HepG2 (cell line): ENCODE measurements around the gene POLR1G. TPM values are rescaled to one million over a fixed set of nuclear protein-coding genes. Genes with fewer than 3 reads are reported as not detected.
A peak's percentile ranks its signal among the peaks of the same experiment; 100 is the strongest.

Source experiments
- ARNT2 ChIP-seq: sonication (generic); formaldehyde crosslinking; IDR thresholded peaks from 2 replicates; pipeline ENCODE4 v1.8.0; 2022; ENCODE audit warnings: mild to moderate bottlenecking, low read depth, missing genetic modification reagents, moderate library complexity
- ATF7-NPFF ChIP-seq: sonication (generic); formaldehyde crosslinking; IDR thresholded peaks from 2 replicates; pipeline ENCODE4 v1.8.1; 2023; ENCODE audit warnings: mild to moderate bottlenecking, low read depth, missing genetic modification reagents, moderate library complexity
- CREBL2 ChIP-seq: sonication (generic); formaldehyde crosslinking; IDR thresholded peaks from 2 replicates; pipeline ENCODE4 v1.8.1; 2023; ENCODE audit warnings: missing genetic modification reagents, mild to moderate bottlenecking, borderline replicate concordance
- FOXK2 ChIP-seq: fragments of 450-650 bp; IDR thresholded peaks from 2 replicates; pipeline ENCODE4 v1.6.1; 2016
- HDAC1 ChIP-seq: sonication (generic); formaldehyde crosslinking; IDR thresholded peaks from 2 replicates; pipeline ENCODE4 v1.5.1; 2020; ENCODE audit warnings: mild to moderate bottlenecking, missing genetic modification reagents
- KDM3A ChIP-seq: IDR thresholded peaks from 2 replicates; pipeline ENCODE4 v1.6.1; 2018; ENCODE audit warnings: low read depth, missing compliant biosample characterization
- NR2F6 ChIP-seq, 2 experiments: IDR thresholded peaks; 2 replicates each; pipeline ENCODE4 v1.6.1; 2016; ENCODE audit warnings: antibody characterized with exemption in 1 of 2, mild to moderate bottlenecking in 1 of 2
- SSRP1 ChIP-seq: IDR thresholded peaks from 2 replicates; pipeline ENCODE4 v1.6.1; 2016; ENCODE audit warnings: control low read depth
- ZFP82 ChIP-seq: sonication (generic); formaldehyde crosslinking; IDR thresholded peaks from 2 replicates; pipeline ENCODE4 v1.5.1; 2020; ENCODE audit warnings: mild to moderate bottlenecking, missing genetic modification reagents, borderline replicate concordance
- ZKSCAN8 ChIP-seq: IDR thresholded peaks from 2 replicates; pipeline ENCODE4 v1.6.1; 2016; ENCODE audit warnings: borderline replicate concordance, missing genetic modification reagents, missing compliant biosample characterization
- ZNF124 ChIP-seq: sonication (generic); formaldehyde crosslinking; IDR thresholded peaks from 2 replicates; pipeline ENCODE4 v1.4.0; 2020; ENCODE audit warnings: missing genetic modification reagents
- ZNF230 ChIP-seq: sonication (generic); formaldehyde crosslinking; IDR thresholded peaks from 2 replicates; pipeline ENCODE4 v1.4.0; 2020; ENCODE audit warnings: mild to moderate bottlenecking, missing genetic modification reagents
- ZNF713 ChIP-seq: sonication (generic); formaldehyde crosslinking; IDR thresholded peaks from 2 replicates; pipeline ENCODE4 v1.4.0; 2020; ENCODE audit warnings: mild to moderate bottlenecking, missing genetic modification reagents
- ZSCAN21 ChIP-seq: sonication (generic); formaldehyde crosslinking; IDR thresholded peaks from 2 replicates; pipeline ENCODE4 v1.8.0; 2022; ENCODE audit warnings: mild to moderate bottlenecking, missing genetic modification reagents, moderate library complexity, borderline replicate concordance
- ZSCAN29 ChIP-seq: sonication (generic); formaldehyde crosslinking; conservative IDR thresholded peaks from 2 replicates; pipeline ENCODE4 v1.4.0; 2020; ENCODE audit warnings: mild to moderate bottlenecking, missing genetic modification reagents
- polyA plus RNA-seq, 8 experiments: library from polyadenylated mRNA; depleted of rRNA in 3 of 8; stranded (reverse) in 7 of 8; unstranded in 1 of 8; fragments of >200 nt; fragmentation: Illumina TruSeq in 4 of 8; extraction: Trizol in 4 of 8; gene quantifications; 2 replicates each; pipeline versions ENCODE4 v1.2.1 to v1.2.3, GENCODE V29; 2011 to 2016; ENCODE audit warnings: low read depth in 4 of 8, missing spikeins in 1 of 8, mixed read lengths in 1 of 8; ENCODE audit not compliant: insufficient read depth in 1 of 8
- total RNA-seq, 5 experiments: library from RNA; depleted of rRNA; stranded (reverse); fragments of >200 nt; fragmentation: Illumina TruSeq; extraction: Trizol; gene quantifications; 2 replicates each; pipeline ENCODE4 v1.2.3, GENCODE V29; 2016; ENCODE audit warnings: low read depth in 1 of 5
- TF ChIP-seq, protein P1 (sequence below): sonication (generic); formaldehyde crosslinking; IDR thresholded peaks from 2 replicates; pipeline ENCODE4 v1.8.1; 2023; ENCODE audit warnings: mild to moderate bottlenecking, missing genetic modification reagents
- TF ChIP-seq, protein P2 (sequence below), 2 experiments: sonication (generic) in 1 of 2; formaldehyde crosslinking in 1 of 2; IDR thresholded peaks; 2 replicates each; pipeline versions ENCODE4 v1.4.0 to v1.6.1; 2018 to 2020; ENCODE audit warnings: missing genetic modification reagents in 2 of 2, borderline replicate concordance in 1 of 2, low read depth in 1 of 2, mild to moderate bottlenecking in 1 of 2, missing biosample characterization in 1 of 2
- TF ChIP-seq, protein P3 (sequence below): sonication (generic); formaldehyde crosslinking; IDR thresholded peaks from 2 replicates; pipeline ENCODE4 v1.4.0; 2020; ENCODE audit warnings: missing genetic modification reagents

Gene POLR1G
- total and polyA plus RNA-seq, 2 of the 13 experiments (the other 11 are each of a cell fraction or from before 2014, with no cell fraction given), result 3.5 to 20.8 TPM

GRCh38 chr19:45423589-45424190 is 17.2 kb downstream of the POLR1G start, which contains the start of gene ERCC1 (continued):
- TF ChIP-seq, protein P1, sequence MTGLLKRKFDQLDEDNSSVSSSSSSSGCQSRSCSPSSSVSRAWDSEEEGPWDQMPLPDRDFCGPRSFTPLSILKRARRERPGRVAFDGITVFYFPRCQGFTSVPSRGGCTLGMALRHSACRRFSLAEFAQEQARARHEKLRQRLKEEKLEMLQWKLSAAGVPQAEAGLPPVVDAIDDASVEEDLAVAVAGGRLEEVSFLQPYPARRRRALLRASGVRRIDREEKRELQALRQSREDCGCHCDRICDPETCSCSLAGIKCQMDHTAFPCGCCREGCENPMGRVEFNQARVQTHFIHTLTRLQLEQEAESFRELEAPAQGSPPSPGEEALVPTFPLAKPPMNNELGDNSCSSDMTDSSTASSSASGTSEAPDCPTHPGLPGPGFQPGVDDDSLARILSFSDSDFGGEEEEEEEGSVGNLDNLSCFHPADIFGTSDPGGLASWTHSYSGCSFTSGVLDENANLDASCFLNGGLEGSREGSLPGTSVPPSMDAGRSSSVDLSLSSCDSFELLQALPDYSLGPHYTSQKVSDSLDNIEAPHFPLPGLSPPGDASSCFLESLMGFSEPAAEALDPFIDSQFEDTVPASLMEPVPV (CRISPR knock-in tag), result peak; percentile 96; the same call in 1 of the 2 replicates
- TF ChIP-seq NR2F6 (IDR thresholded peaks at IDR 0.05) (no peak; the same call in 1 of the 2 replicates), NR2F6 (CRISPR knock-in tag; IDR thresholded peaks at IDR 0.05) (peak; percentile 35; the same call in 1 of the 2 replicates), ZSCAN29 (CRISPR knock-in tag) (0 out of 2 replicates have a peak, but pooled peaks have one; percentile 56), ATF7-NPFF (CRISPR knock-in tag) (peak; percentile 86), ZNF230 (peak; percentile 79; the same call in 1 of the 2 replicates), SSRP1 (peak; percentile 40; the same call in 1 of the 2 replicates), HDAC1 (CRISPR knock-in tag) (peak; percentile 75), ZNF713 (peak; percentile 67; the same call in 1 of the 2 replicates), ARNT2 (CRISPR knock-in tag) (peak; percentile 89), ZNF124 (CRISPR knock-in tag) (peak; percentile 65; the same call in 1 of the 2 replicates), ZKSCAN8 (CRISPR knock-in tag) (no peak), KDM3A (CRISPR knock-in tag) (peak; percentile 81), ZFP82 (peak; percentile 85; the same call in 1 of the 2 replicates), CREBL2 (CRISPR knock-in tag) (peak; percentile 73; the same call in 1 of the 2 replicates), FOXK2 (no peak; the same call in 1 of the 2 replicates), ZSCAN21 (CRISPR knock-in tag) (peak; percentile 62; the same call in 1 of the 2 replicates)
- TF ChIP-seq, protein P2, sequence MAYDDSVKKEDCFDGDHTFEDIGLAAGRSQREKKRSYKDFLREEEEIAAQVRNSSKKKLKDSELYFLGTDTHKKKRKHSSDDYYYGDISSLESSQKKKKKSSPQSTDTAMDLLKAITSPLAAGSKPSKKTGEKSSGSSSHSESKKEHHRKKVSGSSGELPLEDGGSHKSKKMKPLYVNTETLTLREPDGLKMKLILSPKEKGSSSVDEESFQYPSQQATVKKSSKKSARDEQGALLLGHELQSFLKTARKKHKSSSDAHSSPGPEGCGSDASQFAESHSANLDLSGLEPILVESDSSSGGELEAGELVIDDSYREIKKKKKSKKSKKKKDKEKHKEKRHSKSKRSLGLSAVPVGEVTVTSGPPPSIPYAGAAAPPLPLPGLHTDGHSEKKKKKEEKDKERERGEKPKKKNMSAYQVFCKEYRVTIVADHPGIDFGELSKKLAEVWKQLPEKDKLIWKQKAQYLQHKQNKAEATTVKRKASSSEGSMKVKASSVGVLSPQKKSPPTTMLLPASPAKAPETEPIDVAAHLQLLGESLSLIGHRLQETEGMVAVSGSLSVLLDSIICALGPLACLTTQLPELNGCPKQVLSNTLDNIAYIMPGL (CRISPR knock-in tag; IDR thresholded peaks at IDR 0.05; ENCODE audit: borderline replicate concordance in 1 of 2, low read depth in 1 of 2), result peak; percentile 86 to 88
- TF ChIP-seq, protein P3, sequence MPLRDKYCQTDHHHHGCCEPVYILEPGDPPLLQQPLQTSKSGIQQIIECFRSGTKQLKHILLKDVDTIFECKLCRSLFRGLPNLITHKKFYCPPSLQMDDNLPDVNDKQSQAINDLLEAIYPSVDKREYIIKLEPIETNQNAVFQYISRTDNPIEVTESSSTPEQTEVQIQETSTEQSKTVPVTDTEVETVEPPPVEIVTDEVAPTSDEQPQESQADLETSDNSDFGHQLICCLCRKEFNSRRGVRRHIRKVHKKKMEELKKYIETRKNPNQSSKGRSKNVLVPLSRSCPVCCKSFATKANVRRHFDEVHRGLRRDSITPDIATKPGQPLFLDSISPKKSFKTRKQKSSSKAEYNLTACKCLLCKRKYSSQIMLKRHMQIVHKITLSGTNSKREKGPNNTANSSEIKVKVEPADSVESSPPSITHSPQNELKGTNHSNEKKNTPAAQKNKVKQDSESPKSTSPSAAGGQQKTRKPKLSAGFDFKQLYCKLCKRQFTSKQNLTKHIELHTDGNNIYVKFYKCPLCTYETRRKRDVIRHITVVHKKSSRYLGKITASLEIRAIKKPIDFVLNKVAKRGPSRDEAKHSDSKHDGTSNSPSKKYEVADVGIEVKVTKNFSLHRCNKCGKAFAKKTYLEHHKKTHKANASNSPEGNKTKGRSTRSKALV, result no peak
